ENCODE results near the gene MSI2.

The MSI2 gene

GRCh38 chr17:57506774-57507127 is 250.4 kb downstream of the MSI2 start:
- no peak for DNase-seq (ENCODE audit: low spot score)

DNA sequence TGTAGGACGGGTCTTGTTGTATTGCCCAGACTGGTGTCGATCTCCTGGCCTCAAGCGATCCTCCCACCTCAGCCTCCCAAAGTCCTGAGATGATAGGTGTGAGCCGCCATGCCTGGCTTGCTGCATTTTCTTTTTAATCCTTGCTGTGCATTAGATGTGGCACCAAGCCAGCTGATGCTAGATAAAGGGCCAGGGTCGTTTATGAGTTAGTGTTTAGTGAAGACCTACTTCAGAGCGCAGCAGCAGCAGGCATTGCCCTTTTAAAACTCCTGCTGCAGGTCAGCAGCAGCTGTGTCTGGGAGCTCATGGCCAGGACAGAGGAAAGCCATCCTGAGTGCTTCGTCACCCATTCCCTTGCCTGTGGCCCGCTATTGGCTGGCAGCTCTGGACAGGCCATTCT is 251.5 kb downstream of the MSI2 start:
- no peak for DNase-seq (ENCODE audit: low spot score)

DNA sequence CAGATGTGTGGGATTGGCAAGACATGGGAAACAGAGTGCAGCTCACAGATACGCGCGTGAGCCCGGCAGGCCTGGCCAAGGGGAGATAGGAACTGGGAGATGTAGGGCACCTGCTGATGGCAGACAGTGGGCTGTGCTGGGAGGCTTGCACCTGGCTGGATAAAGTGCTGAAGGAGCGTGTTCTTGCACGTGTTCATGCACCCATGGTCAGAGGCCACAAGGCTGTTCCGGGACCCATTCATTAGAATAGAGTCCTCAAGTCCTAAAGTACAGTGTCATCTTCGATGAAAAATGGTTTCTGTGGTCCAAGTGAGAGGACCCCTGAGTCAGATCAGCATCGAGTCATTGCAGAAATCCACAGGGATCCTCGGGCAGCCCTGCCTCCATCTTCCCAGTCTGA is 252.3 kb downstream of the MSI2 start:
- no peak for DNase-seq (ENCODE audit: low spot score)

GRCh38 chr17:57511475-57512123 is 255.3 kb downstream of the MSI2 start:
- no peak for DNase-seq (ENCODE audit: low spot score)

DNA sequence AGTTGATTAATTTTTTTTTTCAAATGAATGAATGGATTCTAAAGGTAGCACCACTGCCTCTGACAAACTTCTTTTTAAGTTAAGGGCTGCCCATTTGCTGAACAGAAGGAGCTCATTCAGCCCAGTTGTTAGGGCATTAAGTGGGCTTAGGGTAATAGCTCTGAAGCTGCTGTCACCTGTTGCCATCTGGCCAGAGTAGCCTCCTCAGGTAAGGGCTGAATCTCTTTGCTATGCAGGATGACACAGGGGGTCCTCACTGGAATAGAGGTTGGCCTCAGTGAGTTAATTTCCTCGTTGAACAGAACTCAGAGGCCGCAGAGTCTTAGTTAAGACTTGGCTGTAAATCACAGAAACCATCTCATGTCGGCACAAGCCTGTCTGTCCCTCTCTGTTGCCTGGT is 255.9 kb downstream of the MSI2 start:
- DNase-seq (ENCODE audit: low spot score): no peak

GRCh38 chr17:57512691-57513090 is 256.4 kb downstream of the MSI2 start:
- no peak for DNase-seq (ENCODE audit: low spot score)

GRCh38 chr17:57513569-57513968 is 257.2 kb downstream of the MSI2 start:
- no peak for DNase-seq (ENCODE audit: low spot score)

- no peak for DNase-seq (ENCODE audit: low spot score)
These were observed 258.3 kb downstream of the MSI2 start for GRCh38 chr17:57514614-57515013.

DNA sequence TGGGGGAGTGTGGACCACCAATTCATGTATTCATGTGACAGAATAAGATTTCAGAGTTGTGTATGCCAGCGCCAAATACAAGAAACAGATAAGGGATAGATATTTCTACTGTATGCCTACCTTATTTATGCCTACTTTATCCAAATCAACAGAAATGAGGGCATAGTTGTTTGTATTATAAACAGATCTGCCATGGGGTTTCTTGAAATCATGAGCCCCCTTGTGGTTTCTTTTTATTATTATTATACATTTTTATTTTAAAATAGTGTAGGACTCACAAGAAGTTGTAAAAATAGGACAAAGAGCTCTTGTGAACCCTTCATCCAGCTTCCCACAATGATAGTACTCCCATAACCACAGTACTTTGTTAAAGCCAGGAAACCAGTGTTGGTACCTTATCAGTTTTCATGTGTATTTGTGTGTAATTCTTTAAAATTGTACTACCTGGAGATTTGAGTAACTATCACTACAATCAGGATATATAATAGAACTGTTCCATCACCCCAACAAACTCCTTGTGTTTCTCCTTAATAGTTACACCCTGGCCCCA is 259.4 kb downstream of the MSI2 start:
- no peak for DNase-seq (ENCODE audit: low spot score)

- no peak for DNase-seq (ENCODE audit: low spot score)
These were observed 260.2 kb downstream of the MSI2 start for GRCh38 chr17:57516290-57517230.

GRCh38 chr17:57517273-57517631 is 260.9 kb downstream of the MSI2 start:
- no peak for DNase-seq (ENCODE audit: low spot score)

DNA sequence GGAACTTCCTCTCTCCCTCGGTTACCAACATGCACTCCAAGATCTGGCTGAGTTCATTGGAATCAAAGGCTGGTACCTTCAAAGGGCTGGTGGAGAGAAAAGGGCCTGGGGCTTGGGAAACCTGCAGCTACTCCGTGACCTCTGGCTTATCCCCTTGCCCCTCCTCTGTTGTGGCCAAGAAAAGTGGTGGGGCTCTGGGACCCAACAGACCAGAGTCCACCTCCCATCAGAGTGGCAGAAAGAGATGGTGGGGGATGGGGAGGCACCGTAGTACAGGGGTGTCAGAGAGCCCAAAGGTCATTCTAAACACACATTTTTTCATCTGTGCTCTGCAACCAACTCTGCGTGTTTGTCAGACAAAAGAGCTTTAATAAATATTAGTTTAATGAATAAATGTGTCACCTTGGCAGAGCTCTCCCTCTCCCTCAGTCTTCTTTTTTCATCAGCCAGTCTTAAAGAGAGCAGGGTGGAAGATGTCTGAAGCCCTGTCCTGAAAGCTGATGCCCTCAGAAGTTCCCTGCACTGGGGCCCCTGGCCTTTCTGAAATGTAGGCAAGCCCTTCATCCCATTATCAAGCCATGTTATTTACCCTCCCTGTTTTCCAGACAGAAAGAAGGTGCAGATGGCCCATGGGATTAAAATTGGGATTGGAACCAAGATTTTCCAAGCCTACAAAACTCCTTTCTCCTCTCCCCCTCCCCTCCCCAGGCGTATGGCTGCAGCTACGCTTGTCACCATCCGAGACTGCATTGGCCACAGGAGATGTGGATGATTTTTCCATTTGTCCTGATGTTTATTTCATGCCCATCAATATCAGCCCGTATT is 261.5 kb downstream of the MSI2 start:
- DNase-seq (ENCODE audit: low spot score): no peak

DNA sequence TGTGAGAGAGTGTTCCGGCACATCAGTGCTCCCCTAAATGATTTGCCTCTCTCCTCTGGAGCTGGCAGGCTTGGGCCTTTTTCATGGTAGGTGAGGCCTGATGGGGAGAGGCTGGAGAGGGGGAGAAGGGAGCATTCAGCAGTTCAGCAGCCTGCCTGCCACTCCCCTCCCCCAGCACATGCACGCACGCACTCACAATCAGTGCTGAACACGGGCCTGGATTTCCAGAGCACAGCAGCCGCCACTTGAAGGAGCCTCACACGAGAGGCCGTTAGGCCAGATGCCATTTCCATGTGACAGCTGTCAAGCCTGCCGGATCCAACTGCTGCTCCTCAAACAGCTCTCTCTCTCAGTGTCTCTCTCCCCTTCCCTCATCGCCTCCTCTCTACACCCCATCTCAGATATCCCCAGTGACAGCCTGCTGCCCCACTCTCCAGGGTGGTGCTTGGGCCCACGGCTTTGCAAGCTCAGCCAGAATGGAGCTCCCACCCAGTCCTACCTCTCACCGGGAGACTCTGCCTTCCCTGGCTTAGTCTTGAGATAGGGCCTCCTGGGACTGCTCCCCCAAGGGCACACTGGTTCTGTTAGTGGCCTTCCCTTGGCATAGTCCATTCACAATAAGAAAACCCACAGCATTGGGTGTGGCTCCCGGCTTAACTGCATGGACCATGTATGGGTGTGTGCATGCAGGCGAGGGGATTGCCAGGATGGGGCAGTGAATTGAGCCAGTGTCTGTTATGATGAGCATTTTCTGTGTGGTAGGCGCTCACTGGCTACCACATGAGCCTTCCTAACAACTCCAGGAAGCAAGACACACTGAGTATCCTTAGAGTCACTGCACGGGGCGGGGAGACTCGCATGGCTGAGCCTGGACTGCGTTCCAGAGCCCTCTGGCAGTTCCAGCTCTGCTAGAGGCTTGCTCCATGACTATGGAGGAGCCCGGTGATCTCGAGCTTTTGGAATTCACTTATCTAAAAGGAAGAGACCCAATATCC is 262.6 kb downstream of the MSI2 start:
- no peak for DNase-seq (ENCODE audit: low spot score)

- no peak for DNase-seq (ENCODE audit: low spot score)
These were observed 263.5 kb downstream of the MSI2 start for GRCh38 chr17:57519800-57520199.

DNA sequence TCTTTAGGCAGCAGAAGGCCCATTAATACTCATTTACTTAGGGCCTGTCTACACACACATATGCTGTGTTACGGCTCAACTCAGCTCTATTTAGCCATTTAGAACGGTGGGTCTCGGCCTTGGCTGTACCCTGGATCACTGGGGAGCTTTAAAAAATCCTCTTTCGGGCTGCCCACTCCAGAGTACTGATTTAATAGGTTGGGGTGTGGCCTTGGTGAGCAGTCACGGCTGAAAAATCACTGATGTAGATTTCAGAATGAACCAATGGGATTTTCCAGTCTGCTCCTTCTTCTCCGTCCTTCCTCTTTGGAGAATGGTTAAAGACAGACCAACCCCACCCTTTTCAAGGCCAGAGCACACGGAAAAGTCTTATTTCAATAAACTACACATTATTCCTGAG is 265.3 kb downstream of the MSI2 start:
- no peak for DNase-seq (ENCODE audit: low spot score)

- no peak for DNase-seq (ENCODE audit: low spot score)
These were observed 266.0 kb downstream of the MSI2 start for GRCh38 chr17:57522042-57523005.

GRCh38 chr17:57523926-57524632 is 267.8 kb downstream of the MSI2 start:
- no peak for DNase-seq (ENCODE audit: low spot score)

DNA sequence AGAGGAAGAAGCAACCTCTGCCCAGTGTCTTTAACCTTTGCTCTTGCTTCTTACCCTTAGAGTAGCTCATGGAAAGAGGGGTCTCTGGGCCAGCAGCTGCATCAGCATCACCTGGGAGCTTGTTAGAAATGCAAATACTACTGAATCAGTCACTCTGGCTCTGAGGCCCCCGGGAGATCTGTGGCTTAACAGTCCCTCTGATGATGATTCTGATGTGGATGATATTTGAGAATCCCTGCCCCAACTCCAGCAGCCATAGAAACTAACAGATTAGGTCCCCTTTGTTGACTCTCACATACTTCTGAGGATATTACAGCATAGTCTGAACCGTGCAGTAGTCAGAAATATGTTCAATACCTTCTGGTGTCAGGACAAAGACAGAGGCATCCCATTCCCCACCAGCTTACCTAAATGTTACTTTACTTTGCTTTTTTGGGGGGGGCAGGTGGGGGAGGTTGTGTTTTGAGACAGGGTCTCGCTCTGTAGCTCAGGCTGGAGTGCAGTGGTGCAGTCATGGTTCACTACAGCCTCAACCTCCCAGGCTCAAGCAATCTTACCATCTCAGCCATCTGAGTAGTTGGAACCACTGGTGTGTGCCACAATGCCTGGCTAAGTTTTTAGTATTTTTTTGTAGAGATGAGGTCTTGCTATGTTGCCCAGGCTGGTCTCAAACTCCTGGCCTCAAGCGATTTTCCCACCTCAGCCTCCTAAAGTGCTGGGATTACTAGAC is 268.7 kb downstream of the MSI2 start:
- DNase-seq (ENCODE audit: low spot score): no peak

Measured in putamen (tissue), 1 donor.